Measurements from ENCODE around the gene HCRTR1.

Gene HCRTR1

GRCh38 chr1:31588751-31589515, 28.6 kb upstream of the HCRTR1 start:
- H3K27ac ChIP-seq: no peak overlapping the region
- H3K27me3 ChIP-seq (replicated peaks): no peaks in the 10 kb centered on the region
- H3K4me3 ChIP-seq (ENCODE audit: low read depth, low read length): peak overlapping the region; percentile 29
- TF ChIP-seq CTCF (IDR thresholded peaks at IDR 0.05; ENCODE audit: low read depth, low read length, missing control alignments): no peak
- in situ Hi-C loops (cut with HindIII; ENCODE audit: low pct_ligation_motif_present, low sequenced_read_pairs): no loop called here
- no peak for DNase-seq
- H3K36me3 ChIP-seq (replicated peaks): peaks cover 4% of the 10 kb centered on the region

- Histone ChIP-seq H3K27ac (no peak overlapping the region), H3K36me3 (replicated peaks) (no peaks in the 10 kb centered on the region), H3K27me3 (replicated peaks) (no peaks in the 10 kb centered on the region), H3K4me3 (ENCODE audit: low read depth, low read length) (no peak overlapping the region)
- no peak for DNase-seq
- no peak for TF ChIP-seq CTCF (IDR thresholded peaks at IDR 0.05; ENCODE audit: low read depth, low read length, missing control alignments)
- in situ Hi-C loops (cut with HindIII; ENCODE audit: low pct_ligation_motif_present, low sequenced_read_pairs): no loop called here
Observed at GRCh38 chr1:31591425-31592093, 25.9 kb upstream of the HCRTR1 start.

GRCh38 chr1:31592132-31592531, 25.4 kb upstream of the HCRTR1 start:
- H3K36me3 ChIP-seq (replicated peaks): no peaks in the 10 kb centered on the region
- no peak for TF ChIP-seq CTCF (IDR thresholded peaks at IDR 0.05; ENCODE audit: low read depth, low read length, missing control alignments)
- no peak overlapping the region for H3K27ac ChIP-seq
- no peak for DNase-seq
- H3K4me3 ChIP-seq (ENCODE audit: low read depth, low read length): no peak overlapping the region
- in situ Hi-C loops (cut with HindIII; ENCODE audit: low pct_ligation_motif_present, low sequenced_read_pairs): no loop called here
- H3K27me3 ChIP-seq (replicated peaks): no peaks in the 10 kb centered on the region

GRCh38 chr1:31593136-31593665, 24.3 kb upstream of the HCRTR1 start:
- H3K36me3 ChIP-seq (replicated peaks): no peaks in the 10 kb centered on the region
- TF ChIP-seq CTCF (IDR thresholded peaks at IDR 0.05; ENCODE audit: low read depth, low read length, missing control alignments): no peak
- H3K27me3 ChIP-seq (replicated peaks): no peaks in the 10 kb centered on the region
- in situ Hi-C loops (cut with HindIII; ENCODE audit: low pct_ligation_motif_present, low sequenced_read_pairs): no loop called here
- no peak overlapping the region for H3K27ac ChIP-seq
- no peak for DNase-seq
- no peak overlapping the region for H3K4me3 ChIP-seq (ENCODE audit: low read depth, low read length)

GRCh38 chr1:31593770-31594632, 23.5 kb upstream of the HCRTR1 start:
- no peaks in the 10 kb centered on the region for H3K36me3 ChIP-seq (replicated peaks)
- no peak overlapping the region for H3K4me3 ChIP-seq (ENCODE audit: low read depth, low read length)
- no peak for DNase-seq
- peak; percentile 99 for TF ChIP-seq CTCF (IDR thresholded peaks at IDR 0.05; ENCODE audit: low read depth, low read length, missing control alignments)
- in situ Hi-C loops (cut with HindIII; ENCODE audit: low pct_ligation_motif_present, low sequenced_read_pairs): no loop called here
- H3K27me3 ChIP-seq (replicated peaks): no peaks in the 10 kb centered on the region
- H3K27ac ChIP-seq: no peak overlapping the region

All from brain microvascular endothelial cell (primary cell).